GM13977 (cell line): ENCODE measurements around the gene POU2AF1.

ENCODE experiments used
- DNase-seq: peaks from one replicate; pipeline ENCODE4 v3.0.0; 2012; ENCODE audit warnings: low spot score
- CTCF ChIP-seq: IDR thresholded peaks from 2 replicates; pipeline ENCODE4 v1.5.1; 2012; ENCODE audit warnings: mild to moderate bottlenecking, control low read depth; ENCODE audit not compliant: insufficient read depth; ENCODE audit errors: extremely low read depth, missing control alignments
- in situ Hi-C: fragments of 300-500 bp; cut with MboI; formaldehyde crosslinking; loops from one replicate; pipeline ENCODE4 v1.12.0; 2022; ENCODE audit warnings: low sequenced_read_pairs, low pct_unique_long_range_greater_than_20kb, mixed read lengths, inconsistent platforms; ENCODE audit not compliant: unreplicated experiment

POU2AF1 gene

GRCh38 chr11:111312076-111312475 lies 67.0 kb downstream of the POU2AF1 start:
- DNase-seq, result no peak
- in situ Hi-C loops, result no loop called here
- no peak for TF ChIP-seq CTCF

GRCh38 chr11:111310723-111311122 lies 68.4 kb downstream of the POU2AF1 start:
- no peak for TF ChIP-seq CTCF
- DNase-seq, result no peak
- in situ Hi-C loops, result no loop called here

GRCh38 chr11:111310088-111310487 lies 69.0 kb downstream of the POU2AF1 start:
- in situ Hi-C loops, result no loop called here
- no peak for DNase-seq
- TF ChIP-seq CTCF, result no peak

- in situ Hi-C loops, result no loop called here
- DNase-seq, result no peak
- TF ChIP-seq CTCF, result no peak
Measured at GRCh38 chr11:111309215-111309915, 69.7 kb downstream of the POU2AF1 start.

- no peak for DNase-seq
- in situ Hi-C loops, result no loop called here
- no peak for TF ChIP-seq CTCF
Measured at GRCh38 chr11:111308140-111308539, 70.9 kb downstream of the POU2AF1 start.

- in situ Hi-C loops, result no loop called here
- no peak for DNase-seq
- no peak for TF ChIP-seq CTCF
Measured at GRCh38 chr11:111307472-111308108, 71.5 kb downstream of the POU2AF1 start.

- in situ Hi-C loops, result no loop called here
- TF ChIP-seq CTCF, result no peak
Measured at GRCh38 chr11:111306321-111306720, 72.8 kb downstream of the POU2AF1 start.

More at GRCh38 chr11:111306321-111306720, 72.8 kb downstream of the POU2AF1 start:
- no peak for DNase-seq
